Measurements from ENCODE around the gene RAB14.

Gene RAB14

GRCh38 chr9:121201738-121202533 is at the start of gene RAB14:
RAB14 (minus strand) TSS chr9:121201869; CDS start chr9:121193412, 8,457 bp downstream.
- peak; percentile 99 to 100 (median 100) for DNase-seq

GRCh38 chr9:121249563-121249962 is 47.9 kb upstream of the RAB14 start:
- DNase-seq: no peak

- no peak for DNase-seq
Observed at GRCh38 chr9:121246821-121247561, 45.3 kb upstream of the RAB14 start.

- no peak for DNase-seq
Observed at GRCh38 chr9:121242959-121243346, 41.3 kb upstream of the RAB14 start.

- no peak for DNase-seq
Observed at GRCh38 chr9:121242219-121242958, 40.7 kb upstream of the RAB14 start.

- no peak for DNase-seq
Observed at GRCh38 chr9:121240472-121241135, 38.9 kb upstream of the RAB14 start.

GRCh38 chr9:121239851-121240250 is 38.2 kb upstream of the RAB14 start:
- DNase-seq: no peak

- no peak for DNase-seq
Observed at GRCh38 chr9:121239071-121239470, 37.4 kb upstream of the RAB14 start.

- no peak for DNase-seq
Observed at GRCh38 chr9:121237916-121238315, 36.2 kb upstream of the RAB14 start.

GRCh38 chr9:121235512-121235911 is 33.8 kb upstream of the RAB14 start:
- DNase-seq: no peak

GRCh38 chr9:121234832-121235161 is 33.1 kb upstream of the RAB14 start:
- no peak for DNase-seq

- no peak for DNase-seq
Observed at GRCh38 chr9:121233906-121234831, 32.5 kb upstream of the RAB14 start.

GRCh38 chr9:121232251-121232650 is 30.6 kb upstream of the RAB14 start:
- no peak for DNase-seq

GRCh38 chr9:121230256-121230655 is 28.6 kb upstream of the RAB14 start:
- no peak for DNase-seq

- no peak for DNase-seq
Observed at GRCh38 chr9:121227862-121228261, 26.2 kb upstream of the RAB14 start.

GRCh38 chr9:121226175-121226574 is 24.5 kb upstream of the RAB14 start:
- no peak for DNase-seq

- no peak for DNase-seq
Observed at GRCh38 chr9:121225240-121225639, 23.6 kb upstream of the RAB14 start.

- no peak for DNase-seq
Observed at GRCh38 chr9:121222524-121223171, 21.0 kb upstream of the RAB14 start.

- no peak for DNase-seq
Observed at GRCh38 chr9:121221664-121222055, 20.0 kb upstream of the RAB14 start.

- DNase-seq: no peak
Observed at GRCh38 chr9:121220996-121221663, 19.5 kb upstream of the RAB14 start.

GRCh38 chr9:121219530-121219929 is 17.9 kb upstream of the RAB14 start:
- DNase-seq: no peak
